Measurements from ENCODE around the gene TSHZ2.
"Not testable (repeated sequence)": the region's sequence is repeated elsewhere in the genome, so short reads cannot be mapped to it uniquely, and the experiment has no call there.

TSHZ2 gene

GRCh38 chr20:53494753-53495152, 522.6 kb downstream of the TSHZ2 start:
- no peak for DNase-seq
- in situ Hi-C loops (cut with HindIII; ENCODE audit: low pct_ligation_motif_present, low pct_unique_long_range_greater_than_20kb, low sequenced_read_pairs): no loop called here

DNA sequence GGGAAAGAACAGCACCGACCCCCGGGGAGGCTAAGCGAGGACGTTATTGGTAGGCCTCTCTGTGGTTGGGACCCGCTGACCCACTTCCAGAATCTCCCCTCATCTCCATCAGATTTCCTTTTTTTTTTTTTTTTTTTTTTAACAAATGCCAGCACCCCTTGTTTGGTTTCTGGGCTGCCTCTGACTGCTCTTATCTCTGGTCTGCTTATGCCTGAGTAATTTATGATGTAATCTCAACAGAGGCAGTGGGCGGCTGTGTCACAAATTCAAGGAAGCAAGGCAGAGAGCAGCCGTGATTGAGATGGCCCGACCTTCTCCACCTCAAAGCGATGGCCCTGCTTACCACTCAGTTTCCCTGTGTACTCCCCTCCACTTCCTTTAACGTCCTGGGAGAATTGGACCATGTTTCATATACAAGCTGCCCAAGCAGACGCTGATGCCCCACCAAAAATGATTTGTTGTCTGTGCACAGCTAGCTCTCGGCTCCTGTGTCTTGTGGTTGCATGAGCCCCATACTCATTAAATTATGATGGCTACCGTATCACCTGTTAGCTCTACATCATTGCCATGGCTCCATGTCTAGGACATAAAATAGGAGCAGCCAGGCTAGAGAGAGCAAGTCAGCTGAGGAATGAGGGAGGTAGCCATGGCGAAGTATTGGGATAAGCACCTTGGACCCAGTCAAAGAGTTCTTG, 523.4 kb downstream of the TSHZ2 start:
- DNase-seq: no peak
- in situ Hi-C loops (cut with HindIII; ENCODE audit: low pct_ligation_motif_present, low pct_unique_long_range_greater_than_20kb, low sequenced_read_pairs): no loop called here

DNA sequence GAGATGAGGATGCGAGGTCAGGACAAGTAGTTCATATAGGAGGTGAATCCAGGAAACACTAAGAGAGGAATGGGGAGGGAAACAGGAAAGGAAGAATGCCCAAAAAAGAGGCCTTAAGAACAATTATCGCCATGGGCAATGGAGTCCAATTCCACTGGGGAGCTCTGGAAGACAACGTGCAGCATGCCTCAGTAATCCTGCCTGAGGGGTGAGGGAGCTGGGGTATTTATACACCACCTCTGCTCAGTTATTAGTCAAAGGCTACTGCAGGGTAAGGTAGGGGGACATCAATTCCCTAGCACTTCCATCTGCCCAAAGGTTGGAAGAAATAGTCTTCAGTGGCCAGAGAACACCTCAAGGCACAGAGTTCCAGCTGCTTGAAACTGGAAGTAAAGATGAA, 525.1 kb downstream of the TSHZ2 start:
- DNase-seq: no peak
- in situ Hi-C loops (cut with HindIII; ENCODE audit: low pct_ligation_motif_present, low pct_unique_long_range_greater_than_20kb, low sequenced_read_pairs): no loop called here

DNA sequence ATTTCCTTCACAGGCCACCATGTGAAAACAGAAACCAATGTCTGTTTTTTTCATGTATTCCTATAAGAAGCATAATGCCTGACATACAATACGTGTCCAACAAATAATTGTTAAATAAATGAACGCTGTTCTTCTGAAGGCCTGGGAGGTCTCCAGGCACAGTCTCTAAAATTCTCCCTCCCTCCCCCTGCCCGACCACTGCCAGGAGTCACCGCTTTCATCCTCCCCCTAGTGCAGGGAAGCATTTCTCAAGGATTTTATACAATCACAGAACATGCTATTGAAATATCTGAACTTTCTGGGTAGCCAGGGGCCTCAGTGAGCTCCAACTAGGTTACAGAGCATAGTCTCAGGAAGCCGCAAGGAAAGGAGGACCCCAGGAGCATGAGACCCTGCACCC, 526.2 kb downstream of the TSHZ2 start:
- no peak for DNase-seq
- in situ Hi-C loops (cut with HindIII; ENCODE audit: low pct_ligation_motif_present, low pct_unique_long_range_greater_than_20kb, low sequenced_read_pairs): no loop called here

GRCh38 chr20:53500651-53501050, 528.5 kb downstream of the TSHZ2 start:
- no peak for DNase-seq
- in situ Hi-C loops (cut with HindIII; ENCODE audit: low pct_ligation_motif_present, low pct_unique_long_range_greater_than_20kb, low sequenced_read_pairs): no loop called here

DNA sequence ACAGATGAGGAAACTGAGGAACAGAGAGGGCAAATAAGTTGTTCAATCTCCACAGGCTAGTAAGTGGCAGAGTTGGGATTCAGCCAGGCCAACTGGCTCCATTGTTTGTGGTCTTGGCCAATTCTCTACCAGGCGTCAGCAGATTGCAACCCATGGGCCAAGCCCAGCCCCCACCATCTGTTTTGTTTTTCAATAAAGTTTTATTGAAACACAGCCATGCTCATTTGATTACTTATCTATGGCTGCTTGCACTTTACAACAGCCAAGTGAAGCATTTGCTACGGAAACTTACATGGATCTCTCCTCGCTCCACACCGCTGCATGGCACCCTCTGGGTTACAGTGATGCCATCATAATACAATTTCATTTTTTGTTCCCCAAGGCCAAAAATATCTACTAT, 530.7 kb downstream of the TSHZ2 start:
- in situ Hi-C loops (cut with HindIII; ENCODE audit: low pct_ligation_motif_present, low pct_unique_long_range_greater_than_20kb, low sequenced_read_pairs): no loop called here
- DNase-seq: no peak

- peak; percentile 6 for DNase-seq
- in situ Hi-C loops (cut with HindIII; ENCODE audit: low pct_ligation_motif_present, low pct_unique_long_range_greater_than_20kb, low sequenced_read_pairs): no loop called here
Measured at GRCh38 chr20:53503517-53503919, 531.4 kb downstream of the TSHZ2 start.

- DNase-seq; in situ Hi-C loops (cut with HindIII; ENCODE audit: low pct_ligation_motif_present, low pct_unique_long_range_greater_than_20kb, low sequenced_read_pairs): not testable (repeated sequence)
Measured at GRCh38 chr20:53504106-53504505, 531.9 kb downstream of the TSHZ2 start.

DNA sequence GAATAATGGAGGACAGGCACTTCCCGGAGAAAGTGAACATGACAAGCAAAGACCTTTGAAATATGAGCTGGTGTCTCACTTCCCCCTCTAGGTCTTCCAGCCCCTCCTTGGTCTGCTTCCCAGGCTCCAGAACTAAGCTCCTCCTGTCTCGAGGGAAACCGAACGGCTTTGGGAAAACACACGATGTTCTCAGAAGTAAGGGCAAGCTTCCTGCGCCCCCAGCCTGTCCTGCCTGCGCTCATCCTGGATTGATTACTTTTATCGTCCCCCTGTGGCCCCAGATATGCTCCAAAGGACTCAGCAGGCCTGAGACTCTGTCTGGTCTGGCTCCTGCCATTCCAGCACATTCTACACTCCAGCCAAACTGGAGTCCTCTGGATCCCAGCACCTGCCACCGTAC, 538.1 kb downstream of the TSHZ2 start:
- DNase-seq: no peak
- in situ Hi-C loops (cut with HindIII; ENCODE audit: low pct_ligation_motif_present, low pct_unique_long_range_greater_than_20kb, low sequenced_read_pairs): no loop called here

DNA sequence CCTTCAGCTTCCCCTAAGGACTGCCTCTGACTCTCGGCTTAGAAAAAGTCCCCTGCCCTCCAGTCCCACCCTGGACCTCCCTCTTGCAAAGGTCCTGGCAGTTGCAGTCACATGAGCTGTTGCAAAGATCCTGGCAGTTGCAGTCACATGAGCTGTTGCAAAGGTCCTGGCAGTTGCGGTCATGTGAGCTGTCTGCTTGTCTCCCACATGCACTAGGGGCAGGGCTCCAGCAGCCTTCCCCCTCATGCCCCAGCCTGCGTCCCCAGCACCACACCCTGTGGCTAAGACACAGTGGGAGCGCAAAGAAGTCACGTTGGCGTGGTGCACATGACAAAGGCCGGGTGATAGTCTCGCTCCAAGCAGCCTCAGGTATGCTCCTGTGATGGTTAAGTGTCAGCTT, 538.5 kb downstream of the TSHZ2 start:
- in situ Hi-C loops (cut with HindIII; ENCODE audit: low pct_ligation_motif_present, low pct_unique_long_range_greater_than_20kb, low sequenced_read_pairs): no loop called here
- no peak for DNase-seq

DNA sequence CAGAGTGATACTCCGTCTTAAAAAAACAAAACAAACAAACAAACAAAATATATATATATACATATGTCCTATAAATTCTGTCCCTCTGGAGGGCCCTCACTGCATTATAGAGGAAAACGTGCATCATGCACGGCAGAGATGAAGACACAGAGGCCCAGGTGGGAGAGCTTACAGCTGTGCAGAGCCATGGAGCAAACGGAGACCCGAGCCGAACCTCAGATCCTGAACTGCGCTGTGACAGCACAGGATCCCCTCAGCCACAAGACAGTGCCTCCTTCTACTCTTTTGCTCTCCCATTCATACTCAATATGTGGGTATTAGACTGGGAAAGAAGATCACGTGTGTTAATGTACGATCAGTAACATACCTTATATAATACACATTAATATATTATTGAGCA, 539.9 kb downstream of the TSHZ2 start:
- no peak for DNase-seq
- in situ Hi-C loops (cut with HindIII; ENCODE audit: low pct_ligation_motif_present, low pct_unique_long_range_greater_than_20kb, low sequenced_read_pairs): no loop called here

- DNase-seq: no peak
- in situ Hi-C loops (cut with HindIII; ENCODE audit: low pct_ligation_motif_present, low pct_unique_long_range_greater_than_20kb, low sequenced_read_pairs): no loop called here
Measured at GRCh38 chr20:53513168-53513488, 541.0 kb downstream of the TSHZ2 start.

- no peak for DNase-seq
Measured at GRCh38 chr20:53513489-53514298, 541.5 kb downstream of the TSHZ2 start.

GRCh38 chr20:53515749-53516148, 543.6 kb downstream of the TSHZ2 start:
- DNase-seq: no peak
- in situ Hi-C loops (cut with HindIII; ENCODE audit: low pct_ligation_motif_present, low pct_unique_long_range_greater_than_20kb, low sequenced_read_pairs): no loop called here

More at GRCh38 chr20:53513489-53514298, 541.5 kb downstream of the TSHZ2 start:
- in situ Hi-C loops (cut with HindIII; ENCODE audit: low pct_ligation_motif_present, low pct_unique_long_range_greater_than_20kb, low sequenced_read_pairs): no loop called here

DNA sequence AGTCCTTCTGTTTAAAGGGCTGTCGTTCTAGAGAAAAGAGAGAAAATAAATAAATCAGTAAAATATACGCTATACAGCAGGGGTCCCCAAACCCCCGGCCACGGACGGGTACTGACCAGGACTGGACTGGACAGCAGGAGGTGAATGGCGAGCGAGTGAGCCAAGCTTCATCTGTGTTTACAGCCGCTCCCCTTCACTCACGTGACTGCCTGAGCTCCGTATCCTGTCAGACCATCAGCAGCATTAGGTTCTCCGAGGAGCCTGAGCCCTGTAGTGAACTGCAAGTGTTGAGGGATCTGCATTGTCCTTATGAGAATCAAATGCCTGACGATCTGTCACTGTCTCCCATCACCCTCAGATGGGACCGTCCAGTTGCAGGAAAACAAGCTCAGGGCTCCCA, 545.0 kb downstream of the TSHZ2 start:
- DNase-seq: no peak
- in situ Hi-C loops (cut with HindIII; ENCODE audit: low pct_ligation_motif_present, low pct_unique_long_range_greater_than_20kb, low sequenced_read_pairs): no loop called here

GRCh38 chr20:53521421-53521820, 549.3 kb downstream of the TSHZ2 start:
- in situ Hi-C loops (cut with HindIII; ENCODE audit: low pct_ligation_motif_present, low pct_unique_long_range_greater_than_20kb, low sequenced_read_pairs): not testable (repeated sequence)

DNA sequence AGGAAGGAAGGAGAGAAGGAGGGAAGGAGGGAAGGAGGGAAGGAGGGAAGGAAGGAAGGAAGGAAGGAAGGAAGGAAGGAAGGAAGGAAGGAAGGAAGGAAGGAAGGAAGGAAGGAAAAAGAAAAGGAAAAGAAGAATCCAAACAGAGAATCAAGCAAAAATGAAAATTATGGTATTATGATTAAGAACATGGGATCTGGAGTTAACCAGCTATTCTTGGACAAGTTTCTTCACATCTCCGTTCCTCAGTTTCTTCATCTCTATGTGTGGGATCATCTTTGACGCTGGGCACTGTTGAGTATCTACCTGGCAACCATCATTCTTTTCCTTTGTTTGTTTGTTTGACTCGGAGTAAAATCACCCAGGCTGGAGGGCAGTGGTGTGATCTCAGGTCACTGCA, 549.9 kb downstream of the TSHZ2 start:
- in situ Hi-C loops (cut with HindIII; ENCODE audit: low pct_ligation_motif_present, low pct_unique_long_range_greater_than_20kb, low sequenced_read_pairs): no loop called here
- no peak for DNase-seq

More at GRCh38 chr20:53521421-53521820, 549.3 kb downstream of the TSHZ2 start:
- not testable (repeated sequence) for DNase-seq

DNA sequence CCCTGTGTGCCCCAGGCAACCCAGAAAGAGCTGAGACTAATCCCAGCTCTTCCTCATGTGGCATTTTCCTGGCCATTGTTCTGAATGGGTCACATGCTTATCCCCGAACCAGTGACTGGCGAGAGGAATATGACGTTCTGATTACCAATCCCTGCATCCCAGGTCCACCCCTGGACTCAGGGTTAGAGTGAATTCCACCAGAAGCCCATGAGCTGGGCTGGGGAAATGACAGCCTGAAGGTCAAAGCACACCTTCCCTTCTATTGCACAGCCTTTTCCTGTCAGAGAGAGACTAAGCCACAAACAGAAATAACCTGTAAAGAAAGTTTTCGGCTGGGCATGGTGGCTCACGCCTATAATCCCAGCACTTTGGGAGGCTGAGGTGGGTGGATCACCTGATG, 550.5 kb downstream of the TSHZ2 start:
- DNase-seq: no peak
- in situ Hi-C loops (cut with HindIII; ENCODE audit: low pct_ligation_motif_present, low pct_unique_long_range_greater_than_20kb, low sequenced_read_pairs): no loop called here

DNA sequence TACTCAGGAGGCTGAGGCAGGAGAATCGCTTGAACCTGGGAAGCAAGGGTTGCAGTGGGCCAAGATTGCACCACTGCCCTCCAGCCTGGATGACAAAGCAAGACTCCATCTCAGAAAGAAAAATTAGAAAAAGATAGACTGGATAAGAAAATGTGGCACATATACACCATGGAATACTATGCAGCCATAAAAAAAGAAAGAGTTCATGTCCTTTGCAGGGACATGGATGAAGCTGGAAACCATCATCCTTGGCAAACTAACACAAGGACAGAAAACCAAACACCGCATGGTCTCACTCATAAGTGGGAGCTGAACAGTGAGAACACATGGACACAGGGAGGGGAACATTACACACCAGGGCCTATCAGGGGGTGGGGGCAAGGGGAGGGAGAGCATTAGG, 551.5 kb downstream of the TSHZ2 start:
- in situ Hi-C loops (cut with HindIII; ENCODE audit: low pct_ligation_motif_present, low pct_unique_long_range_greater_than_20kb, low sequenced_read_pairs); DNase-seq: not testable (repeated sequence)

All from ACHN (cell line).